GF-D8 (cell line): ENCODE measurements around the gene CORO2A.
A peak's percentile ranks its signal among the peaks of the same experiment; 100 is the strongest.

Source experiments
- DNase-seq: peaks from one replicate; lab custom pipeline; 2025; lab: John Stamatoyannopoulos, UW

Gene CORO2A, protein sequence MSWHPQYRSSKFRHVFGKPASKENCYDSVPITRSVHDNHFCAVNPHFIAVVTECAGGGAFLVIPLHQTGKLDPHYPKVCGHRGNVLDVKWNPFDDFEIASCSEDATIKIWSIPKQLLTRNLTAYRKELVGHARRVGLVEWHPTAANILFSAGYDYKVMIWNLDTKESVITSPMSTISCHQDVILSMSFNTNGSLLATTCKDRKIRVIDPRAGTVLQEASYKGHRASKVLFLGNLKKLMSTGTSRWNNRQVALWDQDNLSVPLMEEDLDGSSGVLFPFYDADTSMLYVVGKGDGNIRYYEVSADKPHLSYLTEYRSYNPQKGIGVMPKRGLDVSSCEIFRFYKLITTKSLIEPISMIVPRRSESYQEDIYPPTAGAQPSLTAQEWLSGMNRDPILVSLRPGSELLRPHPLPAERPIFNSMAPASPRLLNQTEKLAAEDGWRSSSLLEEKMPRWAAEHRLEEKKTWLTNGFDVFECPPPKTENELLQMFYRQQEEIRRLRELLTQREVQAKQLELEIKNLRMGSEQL

DNA sequence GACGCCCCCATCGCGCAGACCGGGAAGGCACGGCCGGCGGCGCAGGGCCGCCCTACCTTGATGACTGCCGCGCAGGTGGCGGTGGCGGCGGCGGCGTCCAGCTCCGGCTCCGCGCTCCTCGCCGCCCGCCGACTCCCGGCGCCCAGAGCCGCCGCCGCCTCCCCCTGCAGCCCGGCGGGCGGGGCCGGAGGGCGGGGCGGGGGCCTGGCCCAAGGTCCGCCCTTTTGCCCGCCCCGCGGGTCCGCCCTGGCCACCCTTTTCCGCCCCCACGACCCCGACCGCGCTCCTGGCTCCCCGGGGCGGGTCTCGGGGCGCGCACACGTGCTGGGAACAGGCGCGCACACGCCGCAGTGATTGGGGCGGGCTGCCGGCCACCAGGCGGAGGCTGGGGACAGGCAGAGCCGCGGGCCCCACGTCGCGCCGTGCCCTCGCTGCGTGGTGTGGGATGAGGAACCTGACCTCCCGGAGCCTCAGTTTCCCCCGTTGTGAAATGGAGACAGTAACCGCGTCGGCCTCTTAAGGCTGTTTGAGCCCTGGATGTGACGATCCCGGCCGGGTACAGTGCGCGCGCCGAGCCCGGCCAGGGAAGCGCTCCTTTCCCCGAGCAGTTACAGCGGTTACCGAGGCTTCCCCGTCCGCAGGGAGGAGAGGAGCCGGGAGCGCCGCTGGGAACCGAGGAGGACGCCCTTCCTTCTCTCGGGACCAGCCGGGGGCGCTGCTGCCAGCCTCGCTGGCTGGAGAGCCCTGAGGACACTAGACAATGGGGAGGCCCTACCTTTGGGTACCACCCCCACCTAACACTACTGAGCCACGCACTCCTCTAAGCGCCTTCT lies at the start of gene CORO2A:
Gene CORO2A (minus strand): TSS at position 135 of the 833 bp plus-strand sequence. CDS start 34,977 bp downstream, outside the sequence.
- DNase-seq: peak; percentile 36

DNA sequence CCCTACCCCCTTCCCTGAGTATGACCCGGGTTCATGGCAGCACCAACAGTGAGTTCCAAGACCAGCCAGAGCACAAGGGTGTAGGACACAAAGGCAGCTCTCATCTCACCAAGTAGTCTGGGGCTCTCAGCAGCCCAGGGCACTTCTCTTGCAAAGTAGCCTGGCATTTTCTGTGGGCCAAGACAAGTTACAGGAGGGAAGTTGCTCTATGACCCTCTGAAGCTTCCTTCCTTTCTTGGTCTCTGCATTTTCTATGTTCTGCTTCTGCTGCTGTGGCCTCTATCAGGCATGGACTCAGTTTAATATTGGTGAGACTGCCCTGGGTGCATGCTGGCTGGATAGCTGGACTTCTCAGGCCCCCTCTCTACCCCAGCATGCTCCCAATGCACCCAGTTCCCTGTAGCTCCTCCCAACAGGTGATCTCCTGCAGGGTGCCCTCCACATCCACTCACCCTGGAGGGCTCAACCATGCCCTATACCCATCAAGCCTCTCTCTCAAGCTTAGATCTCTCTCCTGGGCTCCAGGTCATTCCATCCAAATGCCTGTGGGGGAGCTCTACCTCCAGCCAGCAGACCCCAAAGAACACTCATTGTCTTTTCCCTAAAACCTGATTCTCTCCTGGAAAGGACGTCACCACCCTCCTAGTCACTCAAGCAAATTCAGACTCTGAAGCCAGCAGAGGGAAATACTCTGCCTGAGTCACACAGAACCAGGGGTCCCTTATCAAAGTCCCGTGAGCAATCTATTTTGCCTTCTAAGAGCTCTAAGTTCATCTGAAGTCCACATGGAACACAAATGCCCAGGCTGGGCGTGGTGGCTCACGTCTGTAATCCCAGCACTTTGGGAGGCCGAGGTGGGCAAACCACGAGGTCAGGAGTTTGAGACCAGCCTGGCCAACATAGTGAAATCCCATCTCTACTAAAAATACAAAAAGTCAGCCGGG lies 49.2 kb upstream of the CORO2A start:
- DNase-seq: peak; percentile 34

DNA sequence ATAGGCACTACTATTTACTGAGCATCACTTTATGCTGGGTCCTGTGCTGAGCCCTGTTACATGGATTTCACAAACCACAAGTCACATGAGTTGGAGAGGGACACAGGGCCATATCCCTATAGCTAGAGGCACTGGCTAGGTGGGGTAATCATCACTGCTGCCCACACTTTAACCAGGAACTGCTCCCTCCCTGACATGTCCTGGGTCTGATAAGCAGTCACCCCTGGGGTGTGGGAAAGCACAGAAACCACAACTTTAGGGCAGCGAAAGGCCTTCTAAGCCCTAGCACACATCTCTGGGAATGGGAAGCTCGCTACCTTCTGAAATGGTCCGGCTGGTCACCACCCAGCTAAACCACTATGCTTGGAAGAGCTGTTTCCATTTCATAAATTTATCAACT lies 48.0 kb upstream of the CORO2A start:
- no peak for DNase-seq

DNA sequence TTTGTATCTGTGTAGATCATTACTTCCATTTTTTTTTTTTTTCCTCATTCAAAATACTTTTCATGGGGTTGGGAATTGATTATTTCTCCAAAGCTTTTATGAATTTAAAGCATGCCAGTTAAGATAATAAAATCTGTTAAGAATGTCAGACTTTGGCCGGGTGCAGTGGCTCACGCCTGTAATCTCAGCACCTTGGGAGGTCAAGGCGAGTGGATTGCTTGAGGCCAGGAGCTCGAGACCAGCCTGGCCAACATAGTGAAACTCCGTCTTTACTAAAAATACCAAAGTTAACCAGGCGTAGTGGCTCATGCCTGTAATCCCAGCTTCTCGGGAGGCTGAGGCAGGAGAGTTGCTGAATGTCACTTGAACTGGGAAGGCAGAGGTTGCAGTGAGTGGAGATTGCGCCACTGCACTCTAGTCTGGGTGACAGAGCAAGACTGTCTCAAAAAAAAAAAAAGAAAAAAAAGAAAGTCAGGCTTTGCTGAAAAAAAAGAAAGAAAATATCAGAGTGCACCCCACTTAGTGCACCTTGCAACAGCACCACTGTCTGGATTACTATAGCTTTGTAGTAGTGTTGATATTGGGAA lies 44.6 kb upstream of the CORO2A start:
- DNase-seq: no peak

DNA sequence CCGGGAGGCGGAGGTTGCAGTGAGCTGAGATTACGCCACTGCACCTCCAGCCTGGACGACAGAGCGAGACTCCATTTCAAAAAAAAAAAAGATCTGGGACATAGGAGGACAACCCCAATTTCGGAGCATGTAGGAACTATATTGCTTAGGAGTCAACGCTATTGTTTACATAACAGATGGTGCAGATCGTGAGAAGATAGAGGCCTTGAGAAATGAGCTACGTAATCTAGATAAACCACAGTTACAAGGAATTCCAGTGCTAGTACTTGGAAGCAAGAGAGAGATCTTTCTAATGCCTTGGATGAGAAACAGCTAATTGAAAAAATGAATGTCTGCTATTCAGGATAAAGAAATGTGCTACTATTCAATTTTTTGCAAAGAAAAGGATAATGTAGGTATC lies 42.7 kb upstream of the CORO2A start:
- no peak for DNase-seq

DNA sequence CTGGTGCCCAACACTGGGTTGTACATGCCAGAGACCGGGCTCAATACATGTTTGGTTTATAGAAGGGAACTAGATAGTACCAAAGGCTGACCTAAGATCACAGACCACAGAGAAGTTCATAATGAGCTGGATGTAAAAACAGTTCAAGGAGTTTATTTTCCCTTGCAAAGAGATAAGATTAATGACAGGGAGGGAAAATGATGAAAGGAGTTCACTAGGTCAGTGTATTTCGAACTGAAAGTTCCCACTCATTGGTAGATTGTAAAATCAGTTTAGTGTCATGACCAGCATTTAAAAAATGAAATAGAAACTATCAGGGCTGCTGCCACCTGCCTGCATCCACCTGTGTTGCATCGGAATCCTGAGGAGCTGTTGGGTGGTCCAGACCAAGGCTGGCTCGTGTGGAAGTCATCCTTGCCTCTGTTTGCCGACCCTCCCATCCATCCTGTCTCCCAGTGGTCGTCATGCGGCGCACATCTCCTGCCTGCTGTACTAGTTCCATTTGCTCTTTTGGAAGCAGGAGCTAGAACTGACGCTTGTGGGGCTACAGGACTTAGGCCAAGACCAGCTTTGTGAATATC lies 41.9 kb upstream of the CORO2A start:
- no peak for DNase-seq

DNA sequence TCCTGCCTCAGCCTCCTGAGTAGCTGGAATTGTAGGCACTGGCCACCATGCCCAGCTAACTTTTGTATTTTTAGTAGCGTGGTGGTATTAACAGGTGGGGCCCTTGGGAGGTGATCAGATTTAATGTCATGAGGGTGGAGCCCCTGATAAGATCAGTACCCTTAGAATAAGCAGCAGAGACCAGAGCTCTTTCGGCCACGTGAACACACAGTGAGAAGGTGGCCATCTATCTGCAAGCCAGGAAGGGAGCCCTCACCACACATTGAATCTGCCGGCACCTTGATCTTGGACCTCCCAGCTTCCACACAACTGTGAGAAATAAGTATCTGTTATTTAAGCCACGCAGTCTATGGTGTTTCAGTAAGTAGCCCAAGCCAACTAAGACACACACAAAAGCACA lies 40.5 kb upstream of the CORO2A start:
- no peak for DNase-seq

DNA sequence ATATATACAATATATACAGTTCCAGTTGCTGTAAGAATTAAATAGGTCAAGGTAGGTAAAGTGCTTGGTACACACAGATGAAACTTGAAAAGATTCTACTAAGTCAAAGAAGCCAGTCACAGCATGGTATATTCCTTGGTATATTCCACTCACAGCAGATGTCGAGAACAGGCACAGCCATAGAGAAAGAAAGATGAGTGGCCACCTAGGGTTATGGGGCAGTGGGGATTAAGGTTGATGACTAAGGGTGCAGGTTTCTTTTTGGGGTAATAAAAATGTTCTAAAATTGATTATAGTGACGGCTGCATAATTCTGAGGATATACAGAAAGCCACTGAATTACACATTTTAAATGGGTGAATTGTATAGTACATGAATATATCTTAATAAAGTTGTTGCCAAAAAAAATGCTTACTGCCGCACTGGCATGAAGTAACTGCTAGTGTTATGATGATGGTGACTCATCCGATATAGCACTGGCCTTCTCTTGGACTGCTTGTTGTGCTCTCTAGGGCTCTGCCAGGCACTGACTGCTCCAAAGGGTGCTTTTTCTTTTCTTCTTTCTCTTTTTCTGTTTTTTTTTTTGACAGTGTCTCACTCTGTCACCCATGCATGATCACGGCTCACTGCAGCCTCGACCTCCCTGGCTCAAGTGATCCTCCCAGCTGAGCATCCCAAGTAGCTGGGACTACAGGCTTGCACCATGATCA lies 39.5 kb upstream of the CORO2A start:
- no peak for DNase-seq

DNA sequence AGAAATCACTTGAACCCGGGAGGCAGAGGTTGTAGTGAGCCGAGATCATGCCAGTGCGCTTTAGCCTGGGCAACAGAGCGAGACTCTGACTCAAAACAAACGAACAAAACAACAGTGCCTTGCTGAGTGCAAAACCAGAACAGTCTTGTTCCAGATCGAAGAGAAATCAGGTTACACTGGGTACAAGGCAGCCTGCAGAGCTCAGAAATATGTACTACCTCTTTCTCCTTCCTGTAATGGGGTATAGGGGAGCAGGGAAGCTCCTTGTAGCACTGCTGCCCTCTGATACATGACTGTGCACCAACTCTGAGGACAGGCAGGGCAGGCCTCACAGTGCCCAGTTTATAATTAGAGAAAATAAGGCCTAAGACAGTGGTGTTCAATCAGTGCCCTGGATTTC lies 38.4 kb upstream of the CORO2A start:
- no peak for DNase-seq

GRCh38 chr9:98230304-98230703 lies 37.9 kb upstream of the CORO2A start:
- DNase-seq: no peak

- no peak for DNase-seq
Measured at GRCh38 chr9:98229620-98230019, 37.2 kb upstream of the CORO2A start.

DNA sequence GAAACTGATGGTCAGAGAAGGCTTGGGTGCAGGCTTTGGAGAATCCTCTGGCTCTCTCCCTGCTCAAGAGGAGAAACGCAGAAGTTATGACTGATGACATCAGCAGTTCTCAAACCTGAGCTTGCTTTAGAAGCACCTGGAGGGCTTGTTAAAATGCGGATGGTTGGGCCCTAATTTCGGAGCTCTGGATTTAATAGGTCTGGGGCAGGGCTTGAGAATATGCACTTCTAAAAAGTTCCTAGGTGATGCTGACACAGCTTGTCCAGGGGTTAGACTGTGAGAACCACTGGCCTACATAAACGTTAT lies 36.6 kb upstream of the CORO2A start:
- DNase-seq: no peak

DNA sequence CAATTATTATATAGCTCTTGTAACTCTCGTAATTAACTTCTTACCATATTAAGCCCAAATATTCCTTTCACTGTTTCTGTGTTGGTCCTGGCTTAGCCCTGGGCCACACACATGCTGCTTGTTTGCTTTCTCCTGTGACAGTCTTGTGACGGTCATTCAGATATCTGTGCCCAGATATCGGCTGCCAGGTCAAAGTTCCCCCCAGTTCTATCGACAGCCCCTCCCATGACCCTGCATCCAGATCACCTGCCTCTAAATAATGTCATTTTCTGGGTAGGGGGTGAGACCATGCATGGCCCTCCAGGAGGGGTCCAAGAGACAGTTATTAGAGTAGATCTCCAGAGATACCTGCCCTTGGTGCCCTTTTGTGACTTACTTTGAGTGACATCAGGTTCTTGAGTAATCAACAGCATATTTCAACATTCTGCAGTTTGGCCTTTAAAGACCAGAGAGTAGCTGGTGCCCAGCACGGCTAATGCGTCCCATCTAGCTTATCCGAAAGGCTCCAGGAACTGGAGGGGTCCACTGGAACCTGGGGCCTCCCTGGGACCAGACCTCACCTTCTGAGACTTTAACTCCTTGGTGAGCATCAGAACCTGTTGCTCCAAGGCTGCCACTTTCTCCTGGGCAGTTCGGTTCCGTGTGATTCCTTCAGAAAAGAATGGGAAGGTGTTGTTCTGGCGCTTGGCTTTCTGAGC lies 36.1 kb upstream of the CORO2A start:
- DNase-seq: no peak

DNA sequence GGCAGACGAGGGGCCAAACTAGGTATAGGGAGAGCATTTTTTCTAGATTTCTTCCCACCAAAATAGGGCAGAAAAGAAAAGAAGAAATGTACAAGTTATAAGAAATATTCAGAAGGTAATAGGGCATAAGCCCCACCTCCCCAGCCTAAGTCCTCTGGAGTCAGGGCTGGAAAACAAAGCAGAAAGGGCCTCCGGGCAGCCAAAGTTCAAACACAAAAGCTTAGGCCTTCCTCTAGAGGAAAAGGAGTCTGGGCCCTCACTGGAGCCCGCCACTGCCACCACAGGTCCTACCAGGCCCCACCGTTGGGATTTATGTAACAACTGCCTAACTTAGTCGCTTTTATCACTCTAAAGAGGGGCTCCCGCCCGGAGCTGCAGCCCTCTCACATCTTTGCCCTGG lies 35.4 kb upstream of the CORO2A start:
- no peak for DNase-seq

GRCh38 chr9:98226957-98227356 lies 34.5 kb upstream of the CORO2A start:
- no peak for DNase-seq

GRCh38 chr9:98226516-98226915 lies 34.1 kb upstream of the CORO2A start:
- no peak for DNase-seq

GRCh38 chr9:98225015-98225442 lies 32.6 kb upstream of the CORO2A start:
- no peak for DNase-seq

GRCh38 chr9:98222885-98223691 lies 30.7 kb upstream of the CORO2A start:
- no peak for DNase-seq

- no peak for DNase-seq
Measured at GRCh38 chr9:98220911-98221310, 28.5 kb upstream of the CORO2A start.
